Cerebellar cortex (tissue), 1 donor: Measurements from ENCODE around the gene FRS3.
"Not testable (repeated sequence)": the region's sequence is repeated elsewhere in the genome, so short reads cannot be mapped to it uniquely, and the experiment has no call there.

Source experiments
- DNase-seq: peaks from one replicate; pipeline ENCODE4 v3.0.0-alpha.2; 2015; ENCODE audit warnings: low spot score

FRS3 gene

GRCh38 chr6:41769376-41769775 lies 10.3 kb downstream of the FRS3 start:
- no peak for DNase-seq

GRCh38 chr6:41768545-41769308 lies 11.0 kb downstream of the FRS3 start:
- DNase-seq, result no peak

DNA sequence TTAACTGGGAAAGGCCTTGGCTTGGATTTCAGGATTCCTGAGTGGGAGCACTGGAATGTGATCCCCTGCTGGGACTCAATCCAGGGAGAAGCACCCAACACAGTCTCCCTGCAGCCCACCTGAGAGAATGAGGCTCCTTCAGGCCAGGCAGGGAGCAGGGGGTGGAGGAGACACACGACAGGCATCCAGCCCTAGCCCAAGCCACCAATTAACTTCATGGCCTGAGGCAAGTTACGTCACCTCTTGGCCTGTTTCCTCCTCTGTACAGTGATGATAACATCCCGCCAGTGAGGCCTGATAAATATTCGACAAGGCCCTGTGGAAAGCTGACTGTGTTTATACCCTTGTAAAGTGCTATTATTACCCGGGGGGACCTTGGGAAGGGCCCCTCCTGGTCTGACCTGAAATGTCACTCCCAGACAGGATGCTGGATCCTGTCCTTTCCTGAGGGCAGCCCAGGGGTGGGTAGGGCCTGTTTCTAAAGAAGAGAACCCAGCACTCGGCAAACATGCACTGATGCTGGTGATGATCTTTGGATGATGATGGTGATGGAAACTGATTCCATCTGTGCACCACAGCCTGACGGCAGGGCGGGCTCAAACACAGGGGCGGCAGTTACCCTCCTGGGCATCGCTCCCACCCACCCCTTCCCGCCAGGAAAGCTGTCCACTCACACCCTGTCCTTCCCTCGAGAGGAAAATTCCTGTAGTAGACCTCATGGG lies 12.4 kb downstream of the FRS3 start:
- no peak for DNase-seq

DNA sequence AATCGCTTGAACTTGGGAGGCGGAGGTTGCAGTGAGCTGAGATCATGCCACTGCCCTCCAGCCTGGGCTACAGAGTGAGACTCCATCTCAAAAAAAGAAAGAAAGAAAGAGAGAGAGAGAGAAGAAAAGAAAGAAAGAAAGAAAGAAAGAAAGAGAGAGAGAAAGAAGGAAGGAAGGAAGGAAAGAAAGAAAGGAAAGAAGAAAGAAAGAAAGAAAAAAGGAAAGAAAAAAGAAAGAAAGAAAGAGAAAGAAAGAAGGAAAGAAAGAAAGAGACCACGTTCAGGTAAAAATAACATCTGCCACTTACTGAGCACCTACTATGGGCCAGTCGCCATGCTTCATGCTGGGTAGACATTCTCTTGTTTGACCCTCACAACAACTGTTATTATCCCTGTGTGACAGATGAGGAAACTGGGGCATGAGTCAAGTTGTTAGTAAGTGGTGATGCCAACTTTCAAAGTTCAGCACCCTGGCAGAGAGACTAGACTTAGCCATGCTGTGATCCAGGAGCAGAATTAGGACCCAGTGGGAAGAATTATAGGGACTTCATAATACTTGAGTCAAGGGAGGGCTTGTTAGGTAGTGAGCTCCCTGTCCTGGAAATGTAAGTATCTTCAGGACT lies 13.5 kb downstream of the FRS3 start:
- not testable (repeated sequence) for DNase-seq

DNA sequence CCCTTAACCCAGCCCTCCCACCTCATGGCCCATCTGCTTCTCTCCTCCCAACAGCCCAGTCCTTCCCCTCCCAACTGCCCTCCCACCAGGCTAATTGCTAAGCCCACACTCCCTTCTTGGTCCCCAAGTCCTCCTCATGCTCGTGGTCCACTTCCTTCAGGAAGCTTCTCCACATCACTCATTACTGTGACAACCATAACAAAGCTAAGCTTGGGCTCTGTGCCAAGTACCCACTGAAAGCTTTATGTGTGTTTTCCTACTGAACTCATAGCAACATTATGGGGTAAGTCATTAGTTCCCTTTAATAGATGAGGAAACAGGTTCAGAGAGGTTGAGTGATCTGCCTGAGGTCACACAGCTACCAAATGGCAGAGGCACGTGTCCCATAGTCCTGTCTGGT lies 16.2 kb downstream of the FRS3 start:
- DNase-seq, result no peak

GRCh38 chr6:41759905-41760579 lies 19.7 kb downstream of the FRS3 start:
- DNase-seq, result no peak

GRCh38 chr6:41759106-41759904 lies 20.4 kb downstream of the FRS3 start:
- no peak for DNase-seq

- no peak for DNase-seq
Observed at GRCh38 chr6:41758641-41759035, 21.1 kb downstream of the FRS3 start.

- DNase-seq, result no peak
Observed at GRCh38 chr6:41757931-41758640, 21.6 kb downstream of the FRS3 start.

DNA sequence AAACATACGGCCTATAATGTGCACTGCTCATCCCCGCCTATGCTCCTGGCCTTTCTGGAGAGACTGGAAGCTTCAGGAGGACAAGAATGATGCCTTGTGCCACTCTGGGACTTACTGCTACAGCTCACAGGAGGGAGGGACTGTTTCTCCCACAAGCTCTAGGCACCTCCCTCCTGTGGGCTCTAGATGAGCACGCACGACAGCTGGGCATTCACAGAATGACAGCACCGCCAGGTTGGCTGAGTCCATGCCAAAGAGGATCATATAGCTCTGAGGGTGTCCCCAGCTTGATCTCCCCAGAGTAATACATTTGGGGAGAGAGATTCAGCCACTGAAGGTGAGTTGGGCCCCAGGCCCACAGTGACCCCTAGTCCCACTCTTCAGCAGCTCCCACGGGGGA lies 22.4 kb downstream of the FRS3 start:
- no peak for DNase-seq

- DNase-seq, result no peak
Observed at GRCh38 chr6:41756354-41756753, 23.3 kb downstream of the FRS3 start.

GRCh38 chr6:41755895-41756294 lies 23.8 kb downstream of the FRS3 start:
- no peak for DNase-seq

- DNase-seq, result no peak
Observed at GRCh38 chr6:41750374-41750773, 29.3 kb downstream of the FRS3 start.

DNA sequence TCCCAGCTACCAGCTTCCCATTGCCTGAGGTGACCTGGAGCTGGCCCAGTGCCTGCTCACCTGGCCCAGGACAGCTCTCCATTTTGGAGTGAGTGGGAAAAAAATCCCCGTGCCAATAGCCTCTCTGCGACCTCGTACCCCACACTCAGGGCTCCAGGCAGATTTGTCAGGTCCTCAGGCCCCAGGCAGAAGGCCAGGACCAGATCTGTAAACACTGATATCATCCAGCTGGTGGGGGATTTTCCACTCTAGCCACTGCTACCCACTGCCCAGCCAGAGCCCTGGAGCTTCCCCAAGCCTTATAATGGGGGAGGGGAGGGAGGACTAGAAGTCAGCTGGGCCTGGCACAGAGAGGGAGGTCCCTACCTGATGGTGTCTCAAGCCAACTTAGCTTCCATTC lies 31.2 kb downstream of the FRS3 start:
- DNase-seq, result no peak

- no peak for DNase-seq
Observed at GRCh38 chr6:41748102-41748477, 31.6 kb downstream of the FRS3 start.

DNA sequence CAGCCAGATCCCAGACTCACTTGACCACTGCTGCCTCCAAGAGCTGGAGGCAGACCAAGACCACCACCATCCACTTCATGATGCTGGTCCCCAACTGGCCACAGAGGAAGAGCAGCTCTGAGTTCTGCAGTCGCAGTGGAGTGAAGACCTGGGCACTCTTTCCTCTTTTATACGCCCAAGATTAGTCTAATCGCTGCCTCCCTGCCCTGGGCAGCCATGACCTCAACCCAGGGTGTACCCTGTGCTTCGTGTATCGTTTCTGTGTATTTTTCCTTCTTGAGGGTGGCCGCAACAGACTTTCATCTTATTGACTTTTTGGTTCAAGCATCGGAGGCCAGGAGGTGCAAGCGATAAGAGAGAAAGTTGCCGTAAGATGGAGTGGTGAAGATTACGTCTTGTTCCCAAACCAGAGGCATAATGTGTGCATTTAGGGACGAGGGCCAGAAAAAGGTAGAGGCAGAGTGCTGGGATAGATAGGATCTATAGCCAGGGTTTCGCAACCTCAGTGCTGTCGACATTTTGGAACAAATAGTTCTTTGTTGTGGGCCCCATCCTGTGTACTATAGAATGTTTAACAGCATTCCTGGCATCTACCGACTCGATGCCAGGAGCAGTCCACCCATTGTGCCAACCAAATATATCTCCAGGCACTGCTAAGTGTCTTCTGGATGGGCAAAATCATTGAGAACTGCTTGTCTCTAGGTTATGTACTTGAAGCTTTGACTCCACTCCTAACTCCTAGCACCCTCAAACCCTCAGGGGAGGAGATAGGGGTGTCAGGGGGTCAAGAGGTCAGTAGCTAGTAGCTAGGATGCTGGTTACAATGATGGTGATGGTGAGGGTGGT lies 32.2 kb downstream of the FRS3 start, which contains the start of gene PGC:
TSS of gene PGC (minus strand) at position 142 of the 846 bp plus-strand sequence. CDS start at position 79, 63 bp downstream.
- no peak for DNase-seq

GRCh38 chr6:41746107-41746506 lies 33.6 kb downstream of the FRS3 start:
- DNase-seq, result no peak

DNA sequence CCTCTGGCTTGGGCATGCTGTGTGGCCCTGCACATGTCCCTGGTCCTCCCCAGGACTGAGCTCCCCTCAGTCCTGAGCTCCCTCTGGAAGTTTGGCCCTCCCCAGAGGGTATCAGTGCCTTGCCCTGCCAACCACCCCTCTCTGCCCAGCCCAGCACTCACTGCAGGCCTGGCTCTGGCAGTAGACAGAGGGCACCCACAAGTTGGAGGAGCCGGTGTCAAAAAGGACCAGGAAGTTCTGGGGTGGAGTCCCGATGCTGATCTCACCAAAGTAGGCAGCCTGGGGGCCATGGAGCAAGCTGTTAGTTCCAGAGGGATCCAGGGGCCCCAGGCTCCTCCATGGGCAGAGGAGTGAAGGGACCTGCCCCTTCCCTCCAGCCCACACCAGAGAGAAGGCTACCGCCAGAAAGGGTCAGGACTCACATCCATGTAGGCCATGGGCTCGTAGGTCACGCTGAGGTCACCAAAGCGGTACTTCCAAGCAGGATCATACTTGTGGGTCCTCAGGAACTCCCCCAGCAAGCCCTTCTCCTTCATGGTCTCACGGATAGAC lies 35.4 kb downstream of the FRS3 start:
- no peak for DNase-seq

DNA sequence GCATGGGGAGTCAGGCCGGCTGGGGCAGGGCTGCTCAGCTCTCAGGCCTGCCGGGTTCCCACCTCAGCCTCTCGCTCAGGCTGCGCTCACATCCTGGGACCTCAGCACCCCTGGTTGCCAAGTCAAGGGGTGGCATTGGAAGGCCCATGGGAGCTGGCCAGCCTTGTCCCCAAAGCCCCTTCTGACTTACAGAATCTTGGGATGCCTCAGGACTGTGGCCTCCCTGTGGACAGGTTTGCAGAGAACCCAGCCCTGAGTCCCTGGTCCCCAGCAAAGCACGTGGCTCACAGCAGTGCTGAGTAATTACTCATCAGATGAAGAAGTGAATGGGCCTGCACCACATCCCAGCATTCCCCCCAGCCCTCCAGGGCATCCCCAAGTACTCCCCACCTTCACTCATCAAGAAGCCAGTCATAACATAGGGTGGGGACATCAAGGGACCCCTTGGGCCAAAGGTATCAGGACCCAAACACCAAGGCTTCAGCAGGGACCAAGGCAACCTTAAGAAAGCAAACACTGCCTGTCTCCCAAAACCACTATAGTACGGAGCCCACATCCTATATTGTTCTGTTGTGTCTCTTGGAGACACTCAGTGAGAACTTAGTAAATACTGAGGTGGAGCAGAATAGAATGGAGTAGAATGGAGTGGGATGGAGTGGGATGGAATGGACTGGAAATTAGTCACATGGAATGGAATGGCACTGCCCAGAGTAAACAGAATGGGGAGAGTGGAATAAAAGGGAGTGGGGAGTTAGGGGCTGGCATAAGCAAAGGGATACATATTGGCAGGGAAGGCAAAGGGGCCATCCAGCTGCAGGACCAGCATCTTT lies 36.1 kb downstream of the FRS3 start:
- DNase-seq, result no peak
